Skeletal muscle cell (primary cell): Measurements from ENCODE around the gene AFF4.

ENCODE experiments used
- DNase-seq: peaks from one replicate; pipeline ENCODE4 v3.0.0-alpha.2; 2010; ENCODE audit warnings: low read depth
- H3K4me3 ChIP-seq: 2 replicates; pipeline ENCODE4 v1.5.1; 2011; ENCODE audit warnings: low read depth, mild to moderate bottlenecking, control low read depth, low read length, moderate library complexity

AFF4 gene

GRCh38 chr5:132836852-132837251 is 126.6 kb downstream of the AFF4 start:
- DNase-seq, result no peak

GRCh38 chr5:132834057-132834456 is 129.4 kb downstream of the AFF4 start:
- DNase-seq, result no peak
- no peak overlapping the region for H3K4me3 ChIP-seq

More at GRCh38 chr5:132836852-132837251, 126.6 kb downstream of the AFF4 start:
- H3K4me3 ChIP-seq, result no peak overlapping the region

- no peak overlapping the region for H3K4me3 ChIP-seq
- no peak for DNase-seq
These were observed 130.8 kb downstream of the AFF4 start for GRCh38 chr5:132832612-132833011.

GRCh38 chr5:132831095-132831860 is 132.2 kb downstream of the AFF4 start:
- peak overlapping the region; percentile 55 for H3K4me3 ChIP-seq
- no peak for DNase-seq

- DNase-seq, result no peak
These were observed 132.9 kb downstream of the AFF4 start, which contains the start of gene SHROOM1 for GRCh38 chr5:132830436-132831094. Gene SHROOM1 (minus strand): TSS chr5:132830647. CDS start chr5:132826140, 4,507 bp downstream.

GRCh38 chr5:132829742-132830435 is 133.5 kb downstream of the AFF4 start:
- no peak for DNase-seq
- peak overlapping the region; percentile 55 for H3K4me3 ChIP-seq

More at GRCh38 chr5:132830436-132831094, 132.9 kb downstream of the AFF4 start, which contains the start of gene SHROOM1:
- peak within 1 kb of the TSS; percentile 55 for H3K4me3 ChIP-seq

GRCh38 chr5:132828846-132829494 is 134.5 kb downstream of the AFF4 start:
- no peak overlapping the region for H3K4me3 ChIP-seq
- DNase-seq, result no peak

- DNase-seq, result no peak
- H3K4me3 ChIP-seq, result no peak overlapping the region
These were observed 135.3 kb downstream of the AFF4 start for GRCh38 chr5:132827943-132828673.

- no peak overlapping the region for H3K4me3 ChIP-seq
- no peak for DNase-seq
These were observed 136.9 kb downstream of the AFF4 start for GRCh38 chr5:132826424-132827082.

GRCh38 chr5:132825834-132826391 is 137.5 kb downstream of the AFF4 start:
- no peak overlapping the region for H3K4me3 ChIP-seq
- DNase-seq, result no peak
